GM18507 (cell line): ENCODE data around the gene EFNA2.

Experiments used
- DNase-seq: peaks from one replicate; pipeline ENCODE4 v3.0.0; 2011; ENCODE audit warnings: low read depth; ENCODE audit not compliant: insufficient read length; ENCODE audit errors: extremely low spot score
- FAIRE-seq: peaks from 2 replicates; lab custom pipeline; 2011; peaks lifted over from hg19 to GRCh38; lab: Jason Lieb, UNC

Gene EFNA2

GRCh38 chr19:1258707-1259205 is 26.9 kb upstream of the EFNA2 start:
- FAIRE-seq (no peak), DNase-seq (no peak)

- DNase-seq (no peak), FAIRE-seq (peak; percentile 93)
Observed at GRCh38 chr19:1259206-1259875, 26.3 kb upstream of the EFNA2 start.

GRCh38 chr19:1259876-1260748 is 25.6 kb upstream of the EFNA2 start:
- FAIRE-seq: peak; percentile 75

GRCh38 chr19:1260749-1261537 is 24.7 kb upstream of the EFNA2 start:
- peak; percentile 94 for FAIRE-seq

More at GRCh38 chr19:1259876-1260748, 25.6 kb upstream of the EFNA2 start:
- no peak for DNase-seq

GRCh38 chr19:1261538-1261797 is 24.2 kb upstream of the EFNA2 start:
- FAIRE-seq (no peak), DNase-seq (no peak)

More at GRCh38 chr19:1260749-1261537, 24.7 kb upstream of the EFNA2 start:
- DNase-seq: peak; percentile 87

GRCh38 chr19:1261798-1262622 is 23.7 kb upstream of the EFNA2 start:
- no peak for FAIRE-seq
- no peak for DNase-seq

- DNase-seq (no peak), FAIRE-seq (no peak)
Observed at GRCh38 chr19:1262623-1263123, 23.0 kb upstream of the EFNA2 start.

GRCh38 chr19:1263188-1263587 is 22.5 kb upstream of the EFNA2 start:
- DNase-seq (no peak), FAIRE-seq (peak; percentile 84)

GRCh38 chr19:1264801-1265614 is 20.7 kb upstream of the EFNA2 start:
- FAIRE-seq (peak; percentile 81), DNase-seq (no peak)

GRCh38 chr19:1265615-1266128 is 20.0 kb upstream of the EFNA2 start:
- FAIRE-seq (no peak), DNase-seq (no peak)

GRCh38 chr19:1266129-1266915 is 19.4 kb upstream of the EFNA2 start:
- FAIRE-seq (peak; percentile 88), DNase-seq (peak; percentile 73)

- FAIRE-seq: peak; percentile 5
Observed at GRCh38 chr19:1266916-1267476, 18.7 kb upstream of the EFNA2 start.

GRCh38 chr19:1267477-1268225 is 18.0 kb upstream of the EFNA2 start:
- DNase-seq: no peak

More at GRCh38 chr19:1266916-1267476, 18.7 kb upstream of the EFNA2 start:
- DNase-seq: no peak

GRCh38 chr19:1268226-1269064 is 17.2 kb upstream of the EFNA2 start:
- FAIRE-seq (no peak), DNase-seq (no peak)

More at GRCh38 chr19:1267477-1268225, 18.0 kb upstream of the EFNA2 start:
- FAIRE-seq: no peak

GRCh38 chr19:1269065-1269477 is 16.6 kb upstream of the EFNA2 start, which contains the start of gene CIRBP:
Gene CIRBP (plus strand): TSS chr19:1269332. CDS start chr19:1270934, 1,602 bp downstream.
- peak; percentile 98 for FAIRE-seq
- peak; percentile 94 for DNase-seq
